Panc1 (cell line): ENCODE measurements around the gene COLGALT1.

ENCODE experiments used
- CTCF ChIP-seq: fragments of 450-650 bp; IDR thresholded peaks from 2 replicates; pipeline ENCODE4 v1.5.1; 2017; ENCODE audit warnings: mild to moderate bottlenecking
- POLR2AphosphoS5 ChIP-seq: IDR thresholded peaks from 2 replicates; pipeline ENCODE4 v1.6.1; 2012; ENCODE audit warnings: mild to moderate bottlenecking, low read depth, low read length, moderate library complexity
- REST ChIP-seq, 2 experiments: IDR thresholded peaks; 2 replicates each; pipeline ENCODE4 v1.6.1; 2011 to 2012; ENCODE audit warnings: low read depth in 2 of 2, control low read depth in 1 of 2, low read length in 1 of 2, mild to moderate bottlenecking in 1 of 2, moderate library complexity in 1 of 2; ENCODE audit not compliant: insufficient read depth in 1 of 2
- SIN3A ChIP-seq: IDR thresholded peaks from 2 replicates; pipeline ENCODE4 v1.6.1; 2012; ENCODE audit warnings: low read depth, mild to moderate bottlenecking, low read length, moderate library complexity, borderline replicate concordance; ENCODE audit not compliant: insufficient read depth
- TCF7L2 ChIP-seq: IDR thresholded peaks from 2 replicates; pipeline ENCODE4 v1.6.1; 2011; ENCODE audit warnings: mild to moderate bottlenecking, low read depth, low read length, inconsistent platforms

- TF ChIP-seq CTCF = no peak
- no peak for TF ChIP-seq SIN3A
- no peak for TF ChIP-seq POLR2AphosphoS5
- TF ChIP-seq REST (IDR thresholded peaks at IDR 0.05; ENCODE audit: insufficient read depth in 1 of 2, low read depth in 2 of 2, low read length in 1 of 2) = no peak
- TF ChIP-seq TCF7L2 = no peak
These were observed 46.2 kb downstream of the COLGALT1 start for GRCh38 chr19:17601683-17602082.
